ENCODE measurements around the gene LGALS9B.
"Not testable (repeated sequence)": the region's sequence is repeated elsewhere in the genome, so short reads cannot be mapped to it uniquely, and the experiment has no call there.

The LGALS9B gene
- long read RNA-seq, donor 1: 0 reads
- long read RNA-seq, donor 2: 0 reads
- long read RNA-seq, donor 3: 0 reads
- long read RNA-seq, donor 4: 0 reads
- long read RNA-seq, donor 5: 0 reads
- long read RNA-seq, donor 6: 0 reads
- long read RNA-seq, donor 7: 0 reads
- long read RNA-seq, donor 8: 0 reads

DNA sequence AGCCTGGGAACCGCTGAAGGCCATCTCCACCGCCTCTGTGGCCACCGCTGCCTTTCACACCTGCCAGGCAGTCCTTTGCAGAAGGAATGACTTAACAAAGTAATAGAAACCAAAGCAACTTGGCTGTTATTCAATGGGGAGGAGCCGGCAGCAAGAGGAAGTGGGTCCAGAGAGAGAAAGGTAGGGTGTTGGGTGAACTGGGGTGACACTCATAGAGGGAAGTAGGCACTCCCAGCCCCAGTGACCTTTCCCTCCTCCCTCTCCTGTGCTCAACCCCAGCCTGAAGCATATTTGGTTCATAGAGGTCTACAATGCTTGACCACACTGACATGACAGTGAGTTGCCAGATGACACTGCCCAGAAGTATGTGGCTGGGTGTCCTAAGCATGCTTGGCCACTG is at the start of gene LGALS9B:
Gene LGALS9B, minus strand, starts transcription at position 93 of the 400 bp plus-strand sequence. Its CDS starts 69 bp downstream, at position 24.
- not testable (repeated sequence) for DNase-seq

DNA sequence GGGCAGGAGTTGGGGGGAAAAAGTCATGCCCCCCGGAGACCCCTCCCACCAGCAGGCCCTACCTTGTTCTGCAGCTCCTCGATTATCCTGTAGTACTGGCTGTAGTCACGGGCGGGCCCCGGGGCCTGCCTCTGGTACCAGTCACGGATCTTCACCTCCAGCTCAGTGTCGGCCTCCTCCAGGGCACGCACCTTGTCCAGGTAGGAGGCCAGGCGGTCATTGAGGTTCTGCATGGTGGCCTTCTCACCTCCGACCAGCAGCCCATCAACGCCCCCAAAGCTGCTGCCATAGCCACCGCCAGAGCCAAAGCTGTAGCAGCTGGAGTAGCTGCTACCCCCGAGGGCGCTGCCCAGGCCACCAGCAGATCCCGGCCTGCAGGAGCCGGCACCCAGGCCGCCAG is 49.6 kb upstream of the LGALS9B start:
- DNase-seq: not testable (repeated sequence)

DNA sequence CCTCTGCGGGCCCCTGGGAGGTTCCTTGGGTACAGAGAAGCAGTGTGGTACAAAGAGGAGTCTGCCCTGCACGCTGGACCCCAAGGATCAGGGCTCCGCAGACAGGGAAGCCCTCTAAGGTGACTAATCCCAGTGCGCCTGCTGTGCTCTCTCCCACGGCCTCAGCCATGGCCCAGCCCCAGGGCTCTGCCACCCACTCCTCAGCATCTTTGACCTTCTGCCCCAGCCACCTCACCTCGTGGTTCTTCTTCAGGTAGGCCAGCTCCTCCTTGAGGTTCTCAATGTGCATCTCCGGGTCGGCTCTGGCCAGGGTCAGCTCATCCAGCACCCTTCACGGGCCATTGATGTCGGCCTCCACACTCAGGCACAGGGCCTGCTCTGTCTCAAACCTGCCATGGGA is 47.8 kb upstream of the LGALS9B start:
- DNase-seq: not testable (repeated sequence)

DNA sequence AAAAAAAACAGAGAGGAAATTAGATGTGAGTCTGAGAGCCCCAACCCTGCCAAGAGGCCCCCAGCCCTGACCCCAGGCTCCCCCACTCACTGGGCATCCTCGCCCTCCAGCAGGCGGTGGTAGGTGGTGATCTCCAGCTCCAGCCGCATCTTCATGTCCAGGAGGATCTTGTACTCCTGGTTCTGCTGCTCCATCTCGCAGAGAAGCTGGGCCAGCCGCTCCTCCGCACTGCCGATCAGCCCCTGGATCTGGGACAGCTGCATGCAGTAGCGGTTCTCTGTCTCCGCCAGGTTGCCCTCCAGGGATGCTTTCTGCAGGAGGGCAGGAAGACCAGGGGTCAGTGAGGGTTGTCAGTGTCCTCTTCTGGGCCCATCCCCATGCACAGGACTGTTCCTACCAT is 46.2 kb upstream of the LGALS9B start:
- DNase-seq: not testable (repeated sequence)

DNA sequence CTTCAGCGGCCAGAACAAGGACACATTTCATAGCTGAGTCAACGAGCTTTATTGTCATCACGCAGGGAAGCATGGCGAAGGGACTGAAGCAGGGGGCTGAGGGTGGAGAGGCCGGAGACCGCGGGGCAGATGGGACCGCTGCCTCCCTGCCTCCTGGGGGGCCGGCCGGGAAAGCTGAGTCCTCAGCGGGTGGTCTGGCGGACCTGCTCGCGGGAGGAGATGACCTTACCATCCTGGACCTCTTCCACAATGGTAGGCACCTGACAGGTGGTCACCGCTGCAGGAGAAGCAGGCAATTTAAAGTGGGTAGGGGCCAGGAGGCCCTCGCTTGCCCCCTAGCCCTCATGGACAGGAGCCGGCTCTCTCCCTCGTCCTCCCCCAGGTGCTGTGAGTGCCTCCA is 45.0 kb upstream of the LGALS9B start:
- not testable (repeated sequence) for DNase-seq

DNA sequence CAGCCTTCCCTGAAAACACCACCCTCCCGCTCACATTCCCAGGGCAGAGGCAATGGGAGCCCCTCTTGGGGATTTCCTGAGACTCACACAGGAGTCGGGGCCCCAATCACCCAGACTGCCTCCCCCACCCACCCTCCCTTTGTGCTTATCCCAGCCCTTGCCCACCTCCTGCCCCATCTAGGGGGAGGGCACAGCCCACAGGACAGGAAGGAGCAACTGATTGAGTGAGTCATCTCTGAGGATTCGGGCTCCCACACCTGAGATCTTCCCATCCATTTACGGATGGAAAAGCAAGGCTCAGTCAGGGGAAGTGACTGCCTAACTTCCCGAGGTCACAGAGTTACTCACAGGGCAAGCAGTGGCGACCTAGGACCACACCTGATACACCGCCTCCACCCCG is 44.4 kb upstream of the LGALS9B start:
- not testable (repeated sequence) for DNase-seq

DNA sequence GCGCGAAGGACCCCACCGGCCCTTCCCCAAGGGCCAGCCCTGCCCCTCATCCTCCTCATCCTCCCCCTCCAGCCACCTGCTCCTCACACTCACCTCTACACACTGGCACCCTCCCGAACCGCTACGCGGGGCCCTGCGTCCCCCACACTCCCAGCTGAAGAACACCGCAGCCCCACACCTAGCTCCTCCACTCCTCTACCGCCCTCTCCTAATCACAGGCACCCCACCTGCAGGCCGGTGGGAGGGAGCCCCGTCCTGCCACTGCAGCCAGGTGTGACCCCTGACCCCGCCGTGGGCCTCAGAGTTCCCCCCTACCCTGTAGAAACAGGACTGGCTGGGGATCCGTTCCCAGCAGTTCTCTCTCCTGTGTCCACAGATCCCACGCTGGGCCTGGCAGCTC is 38.0 kb upstream of the LGALS9B start:
- DNase-seq: not testable (repeated sequence)

DNA sequence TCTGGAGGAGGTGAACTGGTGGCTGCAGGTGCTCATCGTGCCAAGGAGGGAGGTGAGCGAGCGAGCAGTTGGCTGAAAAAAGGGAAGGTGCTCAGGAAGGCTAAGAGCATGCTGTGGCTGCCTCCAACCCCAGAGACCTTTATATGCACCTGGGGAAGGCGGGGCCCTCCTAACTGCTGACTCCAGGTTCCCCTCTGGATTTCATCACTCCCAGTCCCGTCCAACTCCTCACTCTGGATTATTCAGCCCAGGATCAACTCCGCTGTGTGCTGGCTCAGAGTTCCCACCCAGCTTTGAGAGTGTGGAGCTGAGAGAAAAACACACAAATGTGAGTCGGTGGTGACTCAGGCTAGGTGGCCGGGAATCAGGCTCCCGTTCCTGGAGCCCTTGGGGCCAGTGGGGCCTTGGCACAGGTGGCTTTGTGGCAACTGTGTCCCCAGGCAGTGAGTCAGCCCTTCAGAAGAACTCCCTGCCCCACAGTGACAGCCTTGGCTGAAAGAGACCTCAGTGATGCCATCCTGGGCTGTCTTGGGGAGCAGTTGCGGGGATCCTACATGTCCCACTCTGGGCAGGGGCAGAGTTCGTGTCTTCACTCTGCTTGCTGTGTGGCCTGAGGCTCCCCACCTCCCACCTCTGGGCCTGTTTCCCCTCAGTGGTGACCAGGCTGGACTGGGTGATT is 37.2 kb upstream of the LGALS9B start:
- DNase-seq: not testable (repeated sequence)

DNA sequence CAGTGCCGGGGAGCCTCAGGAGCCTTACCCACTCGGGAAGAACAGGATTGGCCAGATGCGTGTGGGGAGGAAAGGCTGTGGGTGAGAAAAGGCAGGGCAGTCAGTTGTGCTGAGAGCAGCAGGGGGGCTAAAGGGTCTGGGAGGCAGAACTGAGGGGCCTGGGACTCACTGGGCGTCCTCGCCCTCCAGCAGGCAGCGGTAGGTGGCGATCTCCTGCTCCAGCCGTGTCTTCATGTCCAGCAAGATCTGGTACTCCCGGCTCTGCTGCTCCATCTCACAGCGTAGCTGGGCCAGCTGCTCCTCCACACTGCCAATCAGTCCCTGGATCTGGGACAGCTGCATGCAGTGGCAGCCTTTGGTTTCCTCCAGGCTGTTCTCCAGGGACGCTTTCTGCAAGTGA is 34.6 kb upstream of the LGALS9B start:
- DNase-seq: not testable (repeated sequence)

DNA sequence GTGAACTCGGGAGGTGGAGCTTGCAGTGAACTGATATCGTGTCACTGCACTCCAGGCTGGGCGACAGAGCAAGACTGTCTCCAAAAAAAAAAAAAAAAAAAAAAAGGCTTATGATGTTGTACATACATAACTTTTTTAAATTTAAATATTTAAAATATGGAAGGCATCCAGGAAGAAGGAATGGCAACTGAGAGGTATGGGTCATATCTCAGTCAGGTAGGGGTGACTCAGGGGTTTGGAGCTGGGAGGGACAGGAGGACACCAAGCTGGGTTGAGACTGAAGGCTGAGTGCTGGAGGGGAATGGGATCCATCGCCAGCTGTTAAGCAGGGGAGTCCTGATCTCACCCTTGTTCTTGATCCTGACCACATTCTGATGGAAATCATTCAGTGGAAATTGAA is 33.0 kb upstream of the LGALS9B start:
- DNase-seq: not testable (repeated sequence)

DNA sequence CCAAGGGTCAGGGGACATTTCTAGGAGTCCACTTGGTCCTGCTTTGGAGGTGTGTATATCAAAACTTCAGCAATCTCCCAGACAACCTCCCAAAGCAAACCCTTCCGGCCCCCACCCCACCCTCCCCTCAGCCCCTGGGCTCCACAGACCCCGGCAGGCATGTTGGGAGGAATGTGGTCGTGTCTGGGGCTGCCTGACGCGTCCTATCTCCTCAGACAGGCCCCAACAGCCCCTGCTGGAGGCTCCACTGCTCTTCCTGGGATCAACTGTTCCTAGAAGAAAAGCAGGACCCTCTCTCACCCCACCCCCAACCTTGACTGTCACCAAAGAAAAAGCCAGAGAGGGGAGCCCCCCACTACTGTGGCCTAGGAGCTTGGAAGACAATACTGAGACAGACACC is 28.1 kb upstream of the LGALS9B start:
- DNase-seq: not testable (repeated sequence)

DNA sequence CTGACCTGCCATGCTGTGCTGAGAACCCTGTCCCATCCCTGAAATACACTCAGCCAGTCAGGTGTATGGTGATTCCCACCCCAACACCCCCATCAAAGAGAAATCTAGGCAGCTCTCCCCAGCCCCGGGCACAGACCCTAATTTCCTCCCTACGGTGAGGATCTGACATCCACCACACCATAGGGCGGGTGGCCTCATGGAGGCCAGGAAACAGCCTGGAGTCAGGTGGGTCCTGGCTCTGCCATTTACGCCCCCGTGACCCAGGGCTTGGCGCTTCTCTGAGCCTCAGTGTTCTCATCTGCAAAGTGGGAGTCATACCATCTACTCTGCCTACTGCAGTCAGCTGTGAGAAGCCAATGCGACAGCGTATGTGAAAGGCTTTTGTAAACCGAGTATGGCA is 27.4 kb upstream of the LGALS9B start:
- DNase-seq: not testable (repeated sequence)

DNA sequence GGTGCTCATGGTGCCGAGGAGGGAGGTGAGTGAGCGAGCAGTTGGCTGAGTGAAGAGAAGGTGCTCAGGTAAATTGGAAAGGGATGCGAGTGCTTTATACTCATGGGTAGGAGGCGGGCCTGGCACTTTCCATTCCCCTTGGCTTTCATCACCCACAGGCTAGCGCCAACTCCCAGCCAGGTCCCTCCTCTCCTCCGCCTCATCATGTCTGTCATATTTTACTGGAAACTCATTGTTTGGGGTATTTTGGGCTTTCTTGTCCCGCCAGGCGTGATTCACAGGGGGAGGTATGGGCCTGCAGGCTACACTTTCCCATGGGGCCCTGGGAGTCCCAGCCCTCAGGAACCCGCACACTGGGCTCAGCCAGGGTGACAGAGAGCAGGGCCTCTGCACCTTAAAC is 26.8 kb upstream of the LGALS9B start:
- DNase-seq: not testable (repeated sequence)

DNA sequence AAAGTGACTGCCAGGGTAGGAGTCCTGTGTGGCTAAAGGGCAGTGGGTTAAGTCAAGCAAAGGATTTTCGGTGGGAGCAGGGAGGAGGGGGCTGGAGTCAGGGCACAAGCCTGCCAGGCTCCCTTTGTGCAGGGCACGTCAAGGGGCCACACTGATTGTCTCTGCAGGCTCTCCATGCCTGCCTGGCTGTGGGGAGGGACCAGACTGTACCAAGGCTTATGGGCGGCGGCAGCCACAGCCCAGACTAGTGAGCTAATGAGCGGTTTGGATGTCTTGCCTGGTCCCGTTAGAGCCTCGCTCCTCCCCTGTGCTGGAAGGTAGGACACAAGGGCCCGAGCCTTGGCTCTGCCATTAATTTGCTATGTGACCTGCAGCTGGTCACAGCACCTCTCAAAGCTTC is 25.6 kb upstream of the LGALS9B start:
- not testable (repeated sequence) for DNase-seq

DNA sequence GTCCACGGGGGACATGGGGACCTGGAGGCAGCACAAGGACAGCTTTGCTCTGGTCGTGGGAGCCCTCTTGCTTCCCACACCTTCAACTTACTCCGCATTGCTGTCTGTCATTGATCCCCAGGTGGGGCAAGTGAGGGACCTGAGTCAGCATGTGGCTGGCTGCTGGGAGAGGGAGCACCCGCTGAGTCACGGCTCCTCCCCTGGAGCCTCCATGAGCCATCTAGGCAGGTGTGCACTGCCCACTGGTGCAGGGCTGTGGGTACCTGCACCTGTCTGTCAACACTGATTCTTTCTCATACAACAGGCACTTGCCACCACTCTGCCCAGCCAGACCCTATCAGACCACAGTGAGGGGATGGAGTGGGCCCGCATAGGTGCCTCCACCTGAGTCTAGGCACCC is 24.8 kb upstream of the LGALS9B start:
- DNase-seq: not testable (repeated sequence)

DNA sequence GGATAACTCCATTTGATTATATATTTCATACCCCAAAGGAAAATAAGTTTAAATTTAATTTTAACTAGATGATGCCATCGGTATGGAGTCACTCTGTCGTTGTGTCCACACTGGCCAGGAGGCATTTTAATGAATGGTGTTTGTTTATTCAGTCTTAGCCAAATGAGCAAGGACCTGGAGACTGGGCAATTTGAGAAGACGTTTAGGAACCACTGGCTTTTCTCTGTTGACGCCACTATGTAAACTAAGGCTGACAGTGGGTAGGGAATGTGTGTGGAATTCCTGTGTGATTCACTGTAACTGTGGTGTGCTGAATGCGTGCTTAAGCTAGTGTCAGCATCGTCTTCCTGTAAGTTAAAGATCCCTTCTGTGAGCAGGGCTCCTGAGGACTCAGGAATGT is 17.6 kb upstream of the LGALS9B start:
- DNase-seq: not testable (repeated sequence)

DNA sequence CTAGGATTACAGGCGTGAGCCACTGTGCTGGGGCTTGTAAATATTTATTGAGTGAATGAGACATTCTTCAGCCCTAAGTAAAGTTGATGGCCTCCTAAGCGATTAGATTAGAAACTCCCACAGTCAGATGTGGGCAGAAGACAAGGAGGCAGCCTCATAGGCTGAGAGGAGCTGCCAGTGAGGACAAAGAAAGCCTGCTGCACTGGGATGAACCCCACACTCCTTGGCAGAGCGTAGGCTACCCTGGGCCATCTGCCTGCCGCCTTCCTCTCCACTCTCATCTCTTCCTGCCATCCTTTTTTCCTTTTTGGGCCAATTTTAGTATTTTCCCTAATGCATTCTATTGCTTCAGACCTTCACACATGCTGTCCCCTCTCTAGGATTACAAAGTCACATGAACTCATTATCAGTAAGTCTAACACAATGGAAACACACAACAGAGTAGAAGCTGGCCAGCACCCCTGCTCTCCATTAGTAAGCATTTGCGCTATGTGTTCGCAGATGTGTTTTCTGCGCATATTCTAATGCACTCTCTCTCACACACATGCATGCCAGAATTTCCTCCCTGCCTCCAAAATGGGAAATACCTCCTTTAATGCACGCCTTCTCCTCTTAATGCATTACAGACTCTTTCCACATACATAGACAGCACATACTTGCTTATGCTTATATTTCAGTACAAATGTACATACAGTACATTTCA is 12.7 kb upstream of the LGALS9B start:
- not testable (repeated sequence) for DNase-seq

DNA sequence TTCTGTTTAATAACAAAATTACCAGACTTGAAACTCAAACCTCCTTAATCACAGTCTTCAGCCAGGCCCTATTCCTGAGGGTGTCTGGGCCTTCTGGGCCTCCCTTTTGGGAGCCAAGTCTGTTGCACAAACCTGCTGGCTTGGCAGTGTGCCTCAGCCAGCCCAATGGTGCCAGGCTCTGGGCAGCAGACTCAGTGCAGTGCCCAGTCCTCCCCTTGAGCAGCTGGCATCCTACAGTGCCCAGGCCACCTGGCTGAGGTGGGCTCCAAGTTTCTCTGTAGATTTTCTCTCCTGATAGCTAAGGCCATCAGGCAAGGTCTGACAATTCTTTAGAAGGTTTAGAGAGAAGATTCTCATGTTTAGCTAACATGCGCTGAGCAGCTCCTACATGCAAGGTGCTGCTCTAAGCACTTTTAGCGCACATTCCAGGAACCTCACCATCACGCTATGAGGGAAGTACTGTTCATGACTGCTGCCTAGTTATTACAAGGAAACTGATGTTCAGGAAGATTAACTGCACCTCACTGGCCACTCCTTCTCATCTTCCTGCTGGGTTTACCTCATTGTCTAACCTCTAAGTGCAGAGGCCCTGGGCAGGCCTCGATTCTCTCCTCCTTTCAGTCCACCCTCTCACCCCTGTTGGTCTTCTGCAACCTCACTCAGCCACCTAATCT is 10.2 kb upstream of the LGALS9B start:
- not testable (repeated sequence) for DNase-seq

DNA sequence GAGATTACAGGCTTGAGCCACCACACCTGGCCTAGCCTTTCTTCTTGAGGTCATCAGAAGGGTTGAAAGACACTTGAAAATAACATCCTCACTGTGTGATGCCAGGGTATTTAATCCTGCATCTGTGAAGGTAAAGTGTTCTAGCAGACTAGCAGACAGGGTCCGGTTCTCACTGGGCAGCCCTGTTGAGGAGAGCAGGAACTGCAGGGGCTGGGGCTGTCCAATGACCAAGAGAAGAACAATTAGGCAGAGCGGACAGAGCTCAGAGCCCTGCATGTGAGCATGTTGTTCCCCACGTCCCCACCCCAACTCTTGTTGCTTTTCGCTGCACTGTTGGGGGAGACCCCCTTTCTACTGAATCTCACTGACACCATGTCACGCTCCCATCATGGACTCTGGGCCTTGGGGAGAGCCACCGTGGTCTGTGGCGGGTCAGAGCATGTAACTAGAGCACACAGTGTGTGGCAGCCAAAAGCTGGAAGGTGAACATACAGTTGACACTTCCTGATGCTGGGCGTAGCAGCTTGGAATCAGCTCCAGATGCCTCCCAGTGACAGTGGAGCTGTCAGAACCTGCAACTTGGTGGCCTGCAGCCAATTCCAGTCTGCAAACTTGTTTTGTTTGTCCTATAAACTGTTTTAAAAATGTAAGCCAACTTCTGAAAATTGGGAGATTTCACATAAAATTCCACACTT is 7.9 kb upstream of the LGALS9B start:
- DNase-seq: not testable (repeated sequence)

DNA sequence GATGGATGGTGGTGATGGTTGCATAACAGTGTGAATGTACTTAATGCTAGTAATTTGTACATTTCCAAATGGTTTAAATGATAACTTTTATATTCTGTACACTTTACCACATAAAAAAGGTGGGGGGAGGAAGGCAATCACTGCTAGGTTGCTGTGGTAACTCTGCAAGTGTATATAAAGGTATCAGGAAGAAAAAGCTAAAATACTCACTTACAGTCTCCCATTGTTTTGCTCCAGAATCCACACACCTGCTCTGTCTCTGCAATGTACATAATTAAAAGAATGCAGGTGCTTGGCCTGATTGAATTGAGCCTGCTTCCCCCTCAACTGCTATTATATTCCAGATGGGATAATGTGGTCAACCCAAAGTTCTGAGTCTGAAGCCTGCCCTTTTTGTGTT is 6.7 kb upstream of the LGALS9B start:
- DNase-seq: not testable (repeated sequence)

DNA sequence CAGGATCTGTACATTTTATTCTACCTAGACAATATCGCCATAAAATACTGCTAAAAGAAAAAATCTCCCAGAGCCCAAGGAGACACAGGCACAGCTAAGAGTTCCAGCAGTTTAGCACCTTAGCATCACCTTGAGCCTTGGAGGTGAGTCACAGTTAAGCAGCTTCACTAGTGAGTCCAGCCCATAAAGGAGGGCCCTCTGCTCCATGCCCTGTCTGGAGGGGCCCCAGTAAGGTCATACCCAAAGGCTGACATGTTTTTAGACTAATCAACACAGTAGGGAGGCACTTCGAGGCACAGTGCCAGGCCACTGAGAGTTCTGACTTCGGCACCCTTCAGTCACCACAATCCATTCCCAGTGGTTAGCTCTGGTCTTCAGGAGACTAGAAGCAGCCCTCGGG is 2.6 kb upstream of the LGALS9B start:
- not testable (repeated sequence) for DNase-seq

DNA sequence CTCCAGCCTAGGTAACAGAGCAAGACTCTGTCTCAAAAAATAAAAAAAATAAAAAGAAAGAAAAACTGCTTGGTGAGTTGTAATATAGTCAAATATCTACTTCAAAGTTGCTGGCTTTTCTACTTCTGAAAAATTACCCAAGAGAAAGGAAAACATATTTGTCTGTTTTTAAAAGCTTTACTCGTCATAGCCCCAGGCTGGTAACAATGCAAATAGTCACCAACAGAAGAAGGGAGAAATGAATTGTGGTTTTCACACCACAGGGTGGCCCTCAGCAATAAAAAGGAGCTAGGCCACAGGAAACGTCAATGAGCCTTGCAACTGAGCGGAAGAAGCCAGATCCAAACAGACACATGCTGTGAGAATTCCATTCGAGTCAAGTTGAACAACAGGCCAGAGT is 1.8 kb upstream of the LGALS9B start:
- not testable (repeated sequence) for DNase-seq
